Hematopoietic multipotent progenitor cell (in vitro differentiated cells): ENCODE data around the gene ASB17. TPM values are rescaled to one million over a fixed set of nuclear protein-coding genes. Genes with fewer than 3 reads are reported as not detected.
"Not testable (repeated sequence)": the region's sequence is repeated elsewhere in the genome, so short reads cannot be mapped to it uniquely, and the experiment has no call there.

ENCODE experiments used
- DNase-seq, 3 donors: peaks; one replicate each; pipeline ENCODE4 v3.0.0-alpha.2; 2011 to 2015; ENCODE audit warnings: low read depth in 2 of 3, low spot score in 2 of 3
- total RNA-seq: library from RNA; depleted of rRNA; stranded (reverse); fragments of >200 nt; gene quantifications from one replicate; pipeline ENCODE4 v1.2.3, GENCODE V29; 2012

Gene ASB17, protein sequence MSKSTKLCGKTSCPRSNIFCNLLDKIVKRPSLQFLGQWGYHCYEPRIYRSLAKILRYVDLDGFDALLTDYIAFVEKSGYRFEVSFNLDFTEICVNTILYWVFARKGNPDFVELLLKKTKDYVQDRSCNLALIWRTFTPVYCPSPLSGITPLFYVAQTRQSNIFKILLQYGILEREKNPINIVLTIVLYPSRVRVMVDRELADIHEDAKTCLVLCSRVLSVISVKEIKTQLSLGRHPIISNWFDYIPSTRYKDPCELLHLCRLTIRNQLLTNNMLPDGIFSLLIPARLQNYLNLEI
- total RNA-seq: not detected

DNA sequence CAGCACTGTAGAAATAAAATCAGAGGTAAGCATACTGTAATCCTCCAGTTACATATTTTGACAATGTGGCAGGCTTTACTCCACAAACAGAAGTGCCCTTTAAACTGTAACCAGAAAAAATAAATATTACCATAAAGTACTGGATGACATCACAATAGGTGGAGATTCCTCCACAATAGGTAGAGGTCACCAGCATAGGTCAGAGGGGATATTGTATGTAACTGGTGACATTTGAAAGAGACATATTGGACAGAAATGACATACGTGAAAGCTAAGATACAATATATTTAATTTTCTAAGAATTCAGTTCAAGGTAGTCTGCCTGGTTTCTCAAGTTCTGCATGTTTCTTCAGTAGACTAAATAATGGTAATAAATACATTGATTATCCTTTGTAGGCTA is at the start of gene ASB17:
ASB17 (minus strand) TSS at position 101 of the 400 bp plus-strand sequence. CDS start 113 bp downstream, outside the sequence.
- no peak for DNase-seq

DNA sequence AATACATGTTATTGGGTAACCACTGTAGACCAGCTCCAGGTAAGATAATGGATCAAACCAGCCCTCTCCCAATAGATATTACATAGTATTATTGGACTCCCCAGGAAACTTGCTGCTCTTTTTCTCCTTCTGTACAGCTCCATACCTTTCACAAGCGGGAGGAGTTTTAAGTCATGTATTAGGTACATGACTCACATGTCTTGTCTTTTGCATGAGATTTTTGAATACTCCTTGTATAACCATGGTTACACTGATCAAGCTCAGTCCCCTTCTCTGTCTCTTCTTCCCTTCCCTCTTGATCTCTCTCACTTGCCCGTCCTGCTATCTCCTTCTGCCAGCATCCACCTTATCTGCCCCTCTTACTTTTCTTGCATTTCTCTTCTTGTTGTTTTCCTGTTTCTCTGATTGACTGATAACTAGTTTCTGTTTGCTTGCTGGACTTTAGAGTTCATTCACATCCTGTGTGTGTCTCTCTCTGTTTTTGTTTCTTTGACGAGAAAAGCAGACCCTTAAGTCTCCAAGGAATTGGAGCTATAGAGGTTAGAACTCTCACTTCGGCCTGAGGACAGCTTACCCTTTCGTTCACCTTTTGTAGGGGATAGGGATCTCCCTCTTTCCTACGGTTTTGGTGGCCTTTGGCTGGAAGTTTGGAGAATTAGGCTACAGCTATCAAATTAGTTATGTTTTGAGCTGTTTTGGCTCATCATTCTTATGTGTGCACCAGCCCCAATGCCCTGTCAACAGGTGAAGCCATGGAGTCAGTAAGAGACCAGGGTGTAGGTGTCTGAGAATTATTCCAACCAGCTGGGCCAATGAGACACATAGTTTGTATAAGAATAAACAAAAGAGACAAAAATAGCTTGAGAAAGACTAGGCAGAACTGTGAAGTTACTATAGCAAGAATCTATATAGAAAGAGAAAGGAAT is 49.0 kb upstream of the ASB17 start:
- DNase-seq: no peak

DNA sequence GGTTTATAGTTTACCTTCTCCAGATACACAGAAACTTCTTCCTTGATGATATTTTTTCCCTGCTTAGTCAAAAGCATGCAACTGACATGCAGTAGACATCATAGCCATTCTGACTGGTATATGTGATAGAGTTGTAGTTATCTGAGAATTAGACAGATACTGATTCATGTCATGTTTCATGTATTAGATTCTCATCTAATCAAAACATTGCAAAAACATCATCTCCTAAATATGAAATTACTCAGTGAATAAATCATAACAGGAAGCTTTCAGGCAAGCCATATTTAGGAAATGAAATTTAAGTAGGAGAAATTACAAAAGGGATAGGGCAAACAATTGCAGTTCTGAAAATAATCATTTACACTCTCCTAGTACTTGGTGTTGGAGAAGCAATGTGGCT is 38.4 kb upstream of the ASB17 start:
- DNase-seq: no peak

DNA sequence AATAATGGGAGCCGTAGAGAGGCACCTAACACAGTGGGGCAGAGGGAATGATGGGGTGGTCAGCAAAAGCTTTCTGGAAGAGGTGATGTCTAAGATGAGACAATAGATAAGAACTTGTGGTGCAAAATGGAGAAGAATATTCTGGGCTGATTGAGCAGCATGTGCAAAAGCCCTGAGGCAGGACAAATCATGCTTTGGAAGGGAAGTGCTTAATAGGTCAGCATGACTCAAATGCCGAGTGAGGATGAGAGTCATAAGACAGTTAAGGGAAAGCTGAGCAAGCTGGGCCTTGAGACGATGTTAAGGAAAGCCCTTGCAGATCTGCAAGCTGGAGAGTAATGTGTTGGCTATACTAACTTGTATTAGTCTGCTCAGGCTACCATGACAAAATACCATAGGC is 37.3 kb upstream of the ASB17 start:
- DNase-seq: no peak

DNA sequence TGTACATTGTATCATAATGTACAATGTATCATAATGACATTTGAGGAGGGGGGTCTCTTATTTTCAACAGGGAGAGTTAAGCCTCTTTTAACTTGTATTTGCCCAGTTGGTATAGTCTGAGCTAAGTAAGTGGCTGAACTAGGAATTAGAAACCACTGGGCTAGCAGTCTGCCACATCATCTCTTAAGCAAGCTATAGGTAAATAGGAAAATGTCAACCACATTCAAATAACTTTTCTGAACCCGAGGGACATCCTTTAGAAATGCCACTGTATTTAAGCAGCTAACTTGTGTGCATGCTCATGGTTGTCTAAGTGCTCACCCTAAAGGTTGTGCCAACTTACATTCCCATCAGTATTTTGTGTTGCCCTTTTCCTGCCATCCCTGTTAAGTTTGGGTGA is 35.5 kb upstream of the ASB17 start:
- DNase-seq: no peak

DNA sequence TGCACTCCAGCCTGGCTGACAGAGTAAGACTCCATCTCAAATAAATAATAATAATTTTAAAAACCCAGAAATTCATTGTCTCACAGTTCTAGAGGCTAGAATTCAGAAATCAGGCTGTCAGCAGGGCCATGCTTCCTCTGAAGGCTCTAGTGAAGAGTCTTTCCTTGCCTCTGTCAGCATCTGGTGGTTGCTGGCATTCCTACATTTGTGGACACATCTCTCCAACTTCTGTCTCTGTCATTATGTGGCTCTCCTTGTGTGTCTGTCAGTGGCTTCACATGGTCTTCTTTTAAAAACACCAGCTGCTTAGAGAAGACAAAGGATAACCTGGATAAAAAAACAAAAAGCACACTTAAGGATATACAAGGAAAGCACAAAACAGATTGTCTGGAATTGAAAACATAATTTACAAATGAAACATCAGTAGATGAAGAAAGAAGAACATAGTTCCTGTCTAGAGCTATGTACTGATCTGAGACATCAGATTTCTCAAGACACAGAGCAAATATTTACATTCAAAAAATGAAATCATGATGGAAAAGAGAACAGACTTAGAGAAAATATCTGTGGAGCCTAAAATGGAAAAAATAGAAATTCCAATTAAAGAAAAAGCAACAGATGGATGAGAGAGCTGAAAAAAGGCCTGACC is 32.7 kb upstream of the ASB17 start:
- no peak for DNase-seq

DNA sequence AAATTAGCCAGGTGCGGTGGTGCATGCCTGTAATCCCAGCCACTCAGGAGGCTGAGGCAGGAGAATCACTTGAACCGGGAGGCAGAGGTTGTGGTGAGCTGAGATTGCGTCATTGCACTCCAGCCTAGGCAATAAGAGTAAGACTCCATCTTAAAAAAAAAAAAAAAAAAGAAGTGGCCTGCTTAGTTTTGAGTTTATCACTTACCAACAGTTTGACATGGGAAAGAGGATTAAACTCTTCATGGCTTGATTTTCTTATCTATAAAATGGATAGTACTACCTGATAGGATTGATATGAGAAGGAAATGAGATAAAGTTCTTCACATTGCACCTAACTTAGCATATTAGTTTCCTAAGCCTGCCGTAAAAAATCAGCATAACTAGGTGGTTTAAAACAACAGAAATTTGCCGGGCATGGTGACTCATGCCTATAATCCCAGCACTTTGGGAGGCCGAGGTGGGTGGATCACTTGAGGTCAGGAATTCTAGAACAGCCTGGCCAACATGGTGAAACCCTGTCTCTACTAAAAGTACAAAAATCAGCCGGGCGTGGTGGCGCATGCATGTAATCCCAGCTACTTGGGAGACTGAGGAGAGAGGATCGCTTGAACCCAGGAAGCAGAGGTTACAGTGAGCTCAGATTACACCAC is 32.0 kb upstream of the ASB17 start:
- DNase-seq: not testable (repeated sequence)

DNA sequence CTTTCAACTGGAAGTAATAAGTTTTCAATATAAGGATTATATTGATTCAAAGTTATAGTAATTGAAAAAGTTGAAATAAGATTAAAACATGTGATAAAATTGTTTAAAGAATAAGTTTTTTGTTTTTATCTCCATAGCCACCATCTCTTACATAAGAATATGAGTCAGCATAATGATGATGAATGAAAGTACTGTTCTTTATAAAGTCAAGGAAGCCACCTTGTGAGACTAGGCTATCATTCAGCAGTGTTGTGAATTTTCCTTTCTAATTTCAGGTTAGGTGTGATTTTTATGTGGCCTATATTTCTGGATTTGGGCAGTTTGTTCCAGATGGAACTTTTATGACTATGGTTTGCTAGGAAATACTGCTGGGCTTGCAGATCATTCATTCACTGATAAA is 22.4 kb upstream of the ASB17 start:
- peak in 2 of 3 donors; percentile 9 to 68 for DNase-seq

DNA sequence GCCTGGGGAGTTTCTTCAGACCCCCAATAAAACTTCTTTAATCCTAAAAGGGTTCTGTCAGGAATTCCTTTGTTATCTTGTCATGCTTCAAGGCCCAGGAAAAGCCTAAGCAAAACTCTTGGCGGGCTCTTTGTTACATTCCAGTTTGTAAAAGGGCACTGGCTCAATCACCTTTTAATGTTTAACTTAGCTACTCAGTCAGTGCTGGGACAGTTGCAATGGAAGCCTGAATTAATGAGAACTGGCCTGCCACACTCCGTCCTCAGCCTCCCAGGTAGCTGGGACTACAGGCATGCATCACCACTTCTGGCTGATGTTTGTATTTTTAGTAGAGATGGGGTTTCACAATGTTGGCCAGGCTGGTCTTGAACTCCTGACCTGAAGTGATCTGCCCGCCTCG is 21.3 kb upstream of the ASB17 start:
- no peak for DNase-seq

DNA sequence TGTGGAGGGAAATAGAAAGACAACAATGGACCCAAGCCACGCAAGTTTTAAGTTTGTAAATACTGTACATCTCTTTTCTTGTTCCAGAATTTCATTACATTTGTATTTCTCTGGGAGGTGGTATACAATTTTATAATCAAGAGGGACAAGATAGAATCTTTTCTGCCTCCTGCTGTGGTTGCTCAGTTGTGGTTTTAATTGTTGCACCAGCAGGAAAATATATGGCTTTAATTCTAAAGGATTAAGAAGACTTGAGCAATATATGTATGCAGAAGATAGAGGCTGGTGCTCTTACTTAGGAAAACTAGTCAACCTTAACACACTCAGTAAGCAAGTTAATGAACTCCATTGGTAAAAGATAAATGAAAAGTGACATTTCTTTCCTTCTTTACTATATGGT is 19.8 kb upstream of the ASB17 start:
- DNase-seq: no peak

DNA sequence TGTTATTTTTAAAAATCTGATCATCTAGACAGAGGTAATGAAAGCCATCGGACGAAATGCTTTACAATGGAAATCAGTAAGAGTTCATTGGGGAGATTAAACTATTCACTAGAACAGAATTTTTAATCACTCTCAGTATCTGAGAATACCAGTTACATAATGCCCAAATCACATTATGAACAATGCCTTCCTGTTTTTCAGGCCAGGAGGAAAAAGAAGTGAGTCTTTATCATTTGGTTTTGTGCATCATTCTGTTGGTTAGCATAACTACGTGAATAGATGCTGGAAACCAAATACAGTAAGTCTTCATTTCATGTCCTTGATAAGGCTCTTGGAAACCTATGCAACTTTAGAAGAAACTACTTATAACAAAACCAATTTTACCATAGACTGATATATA is 18.0 kb upstream of the ASB17 start:
- DNase-seq: no peak

DNA sequence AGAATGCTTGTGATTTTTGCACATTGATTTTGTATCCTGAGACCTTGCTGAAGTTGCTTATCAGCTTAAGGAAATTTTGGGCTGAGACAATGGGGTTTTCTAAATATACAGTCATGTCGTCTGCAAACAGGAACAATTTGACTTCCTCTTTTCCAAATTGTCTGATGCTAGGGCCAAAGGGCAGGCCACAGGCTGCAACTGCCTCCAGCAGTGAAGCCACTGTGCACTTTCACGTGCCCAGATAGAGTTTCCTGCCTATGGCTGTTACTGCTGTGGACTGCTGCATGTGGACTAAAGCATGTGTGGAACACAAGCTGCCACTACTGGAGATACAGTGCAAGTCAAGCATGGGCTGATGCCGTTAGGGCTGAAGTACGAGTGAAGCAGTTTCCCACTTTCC is 10.8 kb upstream of the ASB17 start:
- DNase-seq: peak in 2 of 3 donors; percentile 8 to 59

DNA sequence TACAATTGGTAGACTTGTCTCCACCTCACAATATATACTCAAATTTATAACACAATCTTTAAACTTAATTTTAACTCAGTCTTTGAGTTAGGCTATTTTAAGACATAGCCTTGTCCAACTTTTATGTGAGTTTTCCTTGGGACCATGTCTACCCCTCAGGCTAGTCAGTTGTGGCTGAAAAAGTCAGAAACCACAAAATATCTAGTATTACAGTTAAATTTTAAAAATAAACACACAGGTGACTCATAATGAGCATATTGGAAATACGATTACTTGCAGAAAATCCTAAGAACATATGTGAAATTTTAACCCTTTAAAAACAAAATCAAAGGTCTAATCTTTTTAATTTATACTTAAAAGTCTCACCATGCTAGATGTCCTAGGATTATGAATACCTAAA is 4.8 kb upstream of the ASB17 start:
- no peak for DNase-seq

DNA sequence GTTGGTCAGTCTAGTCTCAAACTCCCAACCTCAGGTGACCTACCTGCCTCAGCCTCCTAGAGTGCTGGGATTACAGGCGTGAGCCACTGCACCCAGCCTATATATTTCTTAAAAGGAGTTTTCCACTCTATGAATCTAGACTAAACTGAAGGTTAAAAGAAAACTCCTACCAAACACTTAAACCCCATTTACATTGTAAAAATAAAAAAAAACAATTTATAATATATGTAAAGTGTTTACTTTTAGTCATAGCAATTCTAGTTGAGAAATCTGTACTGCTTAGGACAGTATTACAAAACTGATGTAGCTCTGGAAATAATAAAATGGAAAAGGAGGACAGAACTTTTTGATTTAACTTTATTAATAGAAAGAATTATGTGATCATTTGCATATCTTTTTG is 9.5 kb downstream of the ASB17 start:
- no peak for DNase-seq

DNA sequence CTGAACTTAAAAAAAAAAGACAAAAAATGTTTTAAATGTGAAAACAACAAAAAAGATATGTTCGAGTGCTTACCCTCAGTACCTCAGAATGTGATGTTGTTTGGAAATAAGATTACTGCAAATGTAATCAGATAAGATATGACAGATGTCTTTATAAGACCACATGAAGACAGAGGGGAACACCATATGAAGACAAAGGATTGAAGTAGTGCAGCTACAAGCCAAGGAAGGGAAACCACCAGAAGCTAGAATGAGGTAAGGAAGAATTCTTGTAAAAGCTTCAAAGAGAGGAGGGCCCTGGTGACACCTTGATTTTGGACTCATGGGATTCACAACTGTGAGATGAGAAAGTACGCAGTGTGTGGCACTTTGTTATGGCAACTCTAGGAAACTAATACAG is 15.4 kb downstream of the ASB17 start:
- DNase-seq: no peak

DNA sequence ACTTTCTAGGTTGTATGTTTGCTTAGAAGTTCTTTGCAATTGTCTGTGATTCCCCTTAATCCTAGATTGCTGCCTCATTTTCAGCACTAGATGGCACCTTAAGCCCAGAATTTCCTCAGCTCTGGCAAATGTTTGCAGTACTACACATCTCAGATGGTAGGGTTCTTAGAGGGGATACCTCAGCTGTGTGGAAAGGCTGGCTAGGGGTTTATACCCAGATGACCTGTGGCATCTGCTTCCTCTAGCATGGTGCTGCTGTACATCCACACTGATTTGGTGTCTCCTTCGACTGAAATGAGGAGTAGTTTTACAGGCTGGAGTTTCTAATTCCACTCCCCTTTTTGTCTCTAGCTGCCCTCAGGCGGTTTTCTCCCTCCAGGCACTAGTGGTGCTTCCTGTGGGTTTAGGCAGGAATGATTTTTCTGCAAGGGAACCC is 23.5 kb downstream of the ASB17 start:
- peak in 2 of 3 donors; percentile 18 to 63 for DNase-seq

DNA sequence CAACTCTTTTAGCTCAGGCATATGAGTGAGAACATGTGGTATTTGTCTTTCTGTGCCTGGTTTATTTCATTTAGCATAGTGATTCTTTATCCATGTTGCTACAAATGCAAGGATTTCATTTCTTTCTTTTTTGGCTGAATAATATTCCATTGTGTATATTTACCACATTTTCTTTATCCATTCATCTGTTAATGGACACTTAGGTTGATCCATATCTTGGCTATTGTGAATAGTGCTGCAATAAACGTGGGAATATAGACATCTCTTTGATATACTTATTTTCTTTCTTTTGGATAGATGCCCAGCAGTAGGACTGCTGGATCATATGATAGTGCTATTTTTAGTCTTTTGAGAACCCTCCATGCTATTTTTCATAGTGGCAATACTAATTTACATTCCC is 30.8 kb downstream of the ASB17 start:
- no peak for DNase-seq

DNA sequence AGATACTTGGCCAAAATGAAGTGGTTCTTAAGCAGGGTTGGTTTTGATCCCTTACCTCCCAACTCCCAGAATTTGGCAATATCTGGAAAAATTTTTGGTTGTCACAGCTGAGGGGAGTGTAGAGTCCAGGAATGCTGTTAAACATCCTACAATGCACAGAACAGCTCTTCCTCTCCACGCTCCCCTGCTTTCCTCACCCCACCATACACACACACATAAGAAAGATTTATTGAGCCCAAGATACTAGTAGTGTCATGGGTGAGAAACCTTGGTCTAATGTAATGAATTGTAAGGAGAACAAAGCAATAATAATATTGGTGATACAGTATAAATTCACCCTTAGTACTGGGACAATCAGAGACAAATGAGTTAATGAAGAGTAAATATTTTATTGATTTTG is 47.8 kb downstream of the ASB17 start:
- no peak for DNase-seq

DNA sequence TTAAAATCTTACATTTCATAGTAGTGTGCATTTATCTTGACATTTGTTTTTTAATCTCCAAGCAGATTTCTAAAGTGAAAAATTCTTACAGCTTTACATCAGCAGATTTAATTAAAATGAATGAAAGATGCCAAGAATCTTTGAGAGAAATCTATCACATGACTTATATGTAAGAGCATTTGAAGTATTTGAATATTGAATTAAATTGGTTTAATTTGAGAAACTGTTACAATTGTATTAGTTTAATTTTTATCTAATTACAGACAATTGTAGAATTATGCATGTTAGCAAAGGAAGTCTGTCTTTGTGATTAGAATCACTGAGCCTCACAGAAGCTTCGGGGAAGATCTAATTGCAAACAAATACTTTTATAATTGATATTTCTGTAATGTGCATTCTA is 52.2 kb downstream of the ASB17 start:
- DNase-seq: no peak

DNA sequence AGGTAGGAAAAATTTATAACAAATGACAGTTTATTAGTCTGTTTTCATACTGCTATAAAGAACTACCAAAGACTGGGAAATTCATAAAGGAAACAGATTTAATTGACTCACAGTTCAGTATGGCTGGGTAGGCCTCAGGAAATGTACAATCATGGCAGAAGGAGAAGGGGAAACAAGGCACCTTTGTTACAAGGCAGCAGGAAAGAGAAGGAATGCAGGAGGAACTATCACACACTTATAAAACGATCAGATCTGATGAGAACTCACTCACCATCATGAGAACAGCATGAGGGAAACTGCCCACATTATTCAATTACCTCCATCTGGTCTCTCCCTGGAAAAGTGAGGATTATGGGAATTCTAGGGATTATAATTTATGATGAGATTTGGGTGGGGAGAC is 61.3 kb downstream of the ASB17 start:
- no peak for DNase-seq
